GM12873 (cell line): ENCODE data around the gene STX12.

Experiments used
- CTCF ChIP-seq: IDR thresholded peaks from 2 replicates; pipeline ENCODE4 v1.5.1; 2012; ENCODE audit warnings: low read depth, mild to moderate bottlenecking, moderate library complexity, low read length, control low read depth; ENCODE audit not compliant: insufficient read depth; ENCODE audit errors: missing control alignments

Gene STX12

GRCh38 chr1:27744556-27744955 is 28.5 kb upstream of the STX12 start:
- peak; percentile 13 for TF ChIP-seq CTCF

GRCh38 chr1:27745466-27745865 is 27.6 kb upstream of the STX12 start:
- no peak for TF ChIP-seq CTCF

- no peak for TF ChIP-seq CTCF
Observed at GRCh38 chr1:27752360-27752759, 20.7 kb upstream of the STX12 start.

- TF ChIP-seq CTCF, result no peak
Observed at GRCh38 chr1:27755286-27755685, 17.7 kb upstream of the STX12 start.

GRCh38 chr1:27755865-27756264 is 17.2 kb upstream of the STX12 start:
- TF ChIP-seq CTCF, result no peak

- no peak for TF ChIP-seq CTCF
Observed at GRCh38 chr1:27759236-27759635, 13.8 kb upstream of the STX12 start.

- no peak for TF ChIP-seq CTCF
Observed at GRCh38 chr1:27760426-27760825, 12.6 kb upstream of the STX12 start.
